BE2C (cell line): ENCODE measurements around the gene DISC1.

Experiments
- DNase-seq: peaks from one replicate; pipeline ENCODE4 v3.0.0-alpha.2; 2020
- H3K27me3 ChIP-seq: fragments of 250-450 bp; sonication (Bioruptor Pico); 2 replicates; pipeline ENCODE4 v1.5.1; 2020; ENCODE audit warnings: mild to moderate bottlenecking
- H3K36me3 ChIP-seq: fragments of 250-450 bp; sonication (Bioruptor Pico); 2 replicates; pipeline ENCODE4 v1.5.1; 2020; ENCODE audit warnings: mild to moderate bottlenecking
- H3K4me1 ChIP-seq: fragments of 250-450 bp; sonication (Bioruptor Pico); 2 replicates; pipeline ENCODE4 v1.5.1; 2020
- H3K4me3 ChIP-seq: 2 replicates; pipeline ENCODE4 v1.5.1; 2011; ENCODE audit warnings: low read depth, low read length
- H3K9me3 ChIP-seq: fragments of 250-450 bp; sonication (Bioruptor Pico); 2 replicates; pipeline ENCODE4 v1.5.1; 2020
- TF ChIP-seq, protein P1 (sequence below): IDR thresholded peaks from 2 replicates; pipeline ENCODE4 v1.5.1; 2012; ENCODE audit warnings: mild to moderate bottlenecking, low read depth, low read length

The DISC1 gene

DNA sequence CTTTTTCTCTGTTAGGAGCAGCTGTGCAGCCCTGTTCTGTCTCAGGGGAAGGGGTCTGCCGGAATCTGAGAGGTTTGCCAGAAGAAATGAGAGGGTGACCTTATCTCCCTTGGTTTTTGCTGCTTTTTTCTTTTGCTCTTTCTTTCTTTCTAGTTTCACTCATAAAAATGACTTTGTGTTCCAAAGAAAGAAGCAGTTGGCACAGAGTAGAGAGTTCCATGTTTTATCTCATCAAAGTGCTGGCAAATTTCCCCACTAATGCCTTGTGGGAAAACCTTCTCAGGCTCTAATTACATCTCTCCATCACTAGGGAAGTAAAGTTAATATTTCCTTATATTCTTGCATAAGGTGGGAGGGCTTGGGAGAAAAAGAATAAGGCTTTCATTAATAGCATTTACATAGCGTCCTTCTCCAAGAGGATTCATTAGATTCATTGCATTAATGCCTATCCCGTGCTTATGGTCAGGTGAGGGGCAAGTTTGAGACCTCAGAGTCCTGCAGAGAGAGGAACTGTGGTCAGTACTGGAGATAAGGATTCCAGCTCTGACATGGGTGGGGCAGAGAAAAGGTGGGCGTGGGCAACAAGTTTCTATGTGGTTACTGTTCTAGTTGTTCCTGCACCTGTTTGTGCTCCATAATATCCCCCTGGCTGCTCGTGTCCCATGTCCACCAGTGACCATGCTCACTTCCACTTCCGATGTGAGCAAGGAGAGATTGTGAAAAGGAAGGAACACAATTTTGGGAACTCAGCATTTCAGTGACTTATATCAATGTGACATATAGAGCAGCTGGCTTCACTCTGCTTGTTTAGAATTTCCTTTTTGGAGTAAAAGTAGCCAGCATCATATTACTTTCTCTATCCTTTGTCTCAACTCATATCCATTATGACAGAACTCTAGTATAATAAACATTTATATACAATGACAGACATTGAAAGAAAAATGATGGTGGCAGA is 79.5 kb downstream of the DISC1 start:
- Histone ChIP-seq H3K36me3 (no peaks in the 10 kb centered on the region), H3K27me3 (no peaks in the 10 kb centered on the region), H3K4me3 (no peak overlapping the region), H3K4me1 (no peaks in the 10 kb centered on the region), H3K9me3 (no peaks in the 10 kb centered on the region)
- no peak for DNase-seq
- TF ChIP-seq, protein P1, sequence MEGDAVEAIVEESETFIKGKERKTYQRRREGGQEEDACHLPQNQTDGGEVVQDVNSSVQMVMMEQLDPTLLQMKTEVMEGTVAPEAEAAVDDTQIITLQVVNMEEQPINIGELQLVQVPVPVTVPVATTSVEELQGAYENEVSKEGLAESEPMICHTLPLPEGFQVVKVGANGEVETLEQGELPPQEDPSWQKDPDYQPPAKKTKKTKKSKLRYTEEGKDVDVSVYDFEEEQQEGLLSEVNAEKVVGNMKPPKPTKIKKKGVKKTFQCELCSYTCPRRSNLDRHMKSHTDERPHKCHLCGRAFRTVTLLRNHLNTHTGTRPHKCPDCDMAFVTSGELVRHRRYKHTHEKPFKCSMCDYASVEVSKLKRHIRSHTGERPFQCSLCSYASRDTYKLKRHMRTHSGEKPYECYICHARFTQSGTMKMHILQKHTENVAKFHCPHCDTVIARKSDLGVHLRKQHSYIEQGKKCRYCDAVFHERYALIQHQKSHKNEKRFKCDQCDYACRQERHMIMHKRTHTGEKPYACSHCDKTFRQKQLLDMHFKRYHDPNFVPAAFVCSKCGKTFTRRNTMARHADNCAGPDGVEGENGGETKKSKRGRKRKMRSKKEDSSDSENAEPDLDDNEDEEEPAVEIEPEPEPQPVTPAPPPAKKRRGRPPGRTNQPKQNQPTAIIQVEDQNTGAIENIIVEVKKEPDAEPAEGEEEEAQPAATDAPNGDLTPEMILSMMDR: no peak

DNA sequence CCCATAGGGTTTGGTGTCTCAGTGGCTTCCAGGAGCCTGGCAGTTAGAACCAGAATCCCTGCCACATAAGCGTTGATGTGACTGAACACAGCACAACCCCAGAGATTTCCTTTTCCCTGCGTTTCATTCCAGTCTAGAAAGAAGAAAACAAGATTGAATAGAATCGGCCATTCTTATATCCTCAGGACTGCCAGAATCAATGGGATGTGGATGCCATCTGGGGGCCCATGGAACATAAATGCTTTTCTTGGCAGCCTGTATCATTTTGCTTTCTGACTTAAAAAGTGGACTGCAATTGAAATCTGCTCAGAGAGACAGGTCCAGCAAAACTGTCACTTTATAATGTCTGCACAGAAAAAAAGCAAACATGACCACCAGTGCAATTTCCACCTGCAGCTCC is 80.3 kb downstream of the DISC1 start:
- Histone ChIP-seq H3K27me3 (no peaks in the 10 kb centered on the region), H3K4me3 (no peak overlapping the region), H3K9me3 (no peaks in the 10 kb centered on the region), H3K36me3 (no peaks in the 10 kb centered on the region), H3K4me1 (no peaks in the 10 kb centered on the region)
- TF ChIP-seq, protein P1: no peak
- DNase-seq: no peak

DNA sequence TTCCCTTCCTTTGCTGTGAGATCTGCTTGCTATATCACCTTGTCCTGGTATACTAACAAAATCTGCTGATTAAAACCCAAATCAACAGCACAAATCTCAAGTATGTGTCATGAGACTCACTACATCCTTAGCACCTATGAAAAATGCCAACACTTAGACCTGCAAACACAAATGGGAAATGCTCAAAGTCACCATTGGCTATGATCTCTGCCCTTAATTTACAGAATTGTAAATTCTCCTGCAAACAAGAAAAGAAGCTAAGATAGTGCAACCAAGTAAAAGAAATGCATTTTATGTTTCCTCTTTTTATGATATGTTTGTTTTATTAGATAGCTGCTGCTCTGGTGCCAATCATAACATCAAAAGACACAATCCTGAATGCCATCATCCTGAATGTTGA is 80.8 kb downstream of the DISC1 start:
- H3K9me3 ChIP-seq: no peaks in the 10 kb centered on the region
- DNase-seq: no peak
- H3K4me3 ChIP-seq: no peak overlapping the region
- no peaks in the 10 kb centered on the region for H3K27me3 ChIP-seq
- TF ChIP-seq, protein P1: no peak
- H3K36me3 ChIP-seq: no peaks in the 10 kb centered on the region
- H3K4me1 ChIP-seq: no peaks in the 10 kb centered on the region

DNA sequence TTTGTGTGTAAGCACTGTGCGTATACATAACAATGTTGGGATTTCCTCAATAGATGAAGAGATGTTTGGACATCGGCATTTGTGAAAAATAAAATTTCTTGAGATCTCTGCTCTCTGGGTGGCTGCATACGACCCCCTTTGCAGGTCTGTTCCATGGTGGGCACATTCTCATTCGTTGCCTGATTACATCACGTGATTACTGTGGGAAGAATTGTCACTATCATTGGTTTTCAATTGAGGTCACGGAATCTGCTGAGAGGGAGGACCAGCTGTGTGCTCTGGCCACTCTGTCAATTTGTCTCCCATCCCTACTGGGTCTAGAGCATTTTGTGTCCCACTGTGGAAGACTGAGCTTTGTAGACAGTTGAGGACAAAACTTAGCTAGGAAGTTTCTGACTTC is 81.8 kb downstream of the DISC1 start:
- H3K27me3 ChIP-seq: no peaks in the 10 kb centered on the region
- no peak for DNase-seq
- H3K4me3 ChIP-seq: no peak overlapping the region
- TF ChIP-seq, protein P1: no peak
- no peaks in the 10 kb centered on the region for H3K4me1 ChIP-seq
- H3K9me3 ChIP-seq: no peaks in the 10 kb centered on the region
- no peaks in the 10 kb centered on the region for H3K36me3 ChIP-seq

DNA sequence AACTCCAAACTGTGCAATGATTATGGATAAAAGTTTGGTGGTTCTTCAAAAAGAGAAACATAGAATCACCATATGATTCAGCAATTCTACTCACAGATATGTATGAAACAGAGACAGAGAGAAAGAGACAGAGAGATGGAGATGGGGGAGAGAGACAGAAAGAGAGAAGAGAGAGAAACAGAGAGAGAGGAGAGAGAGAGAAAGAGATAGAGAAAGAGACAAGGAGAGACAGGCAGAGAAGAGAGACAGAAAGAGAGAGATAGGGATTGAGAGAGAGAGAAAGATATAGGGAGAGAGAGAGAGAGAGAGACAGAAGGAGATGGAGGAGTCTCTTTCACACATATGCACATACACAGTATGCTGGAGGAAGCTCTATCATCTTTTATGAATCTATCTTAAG is 87.8 kb downstream of the DISC1 start:
- Histone ChIP-seq H3K4me3 (no peak overlapping the region), H3K4me1 (no peaks in the 10 kb centered on the region), H3K9me3 (no peaks in the 10 kb centered on the region), H3K27me3 (no peaks in the 10 kb centered on the region), H3K36me3 (no peaks in the 10 kb centered on the region)
- DNase-seq: no peak
- TF ChIP-seq, protein P1: no peak
